ENCODE measurements around the gene RTKN2. TPM values are rescaled to one million over a fixed set of nuclear protein-coding genes. Genes with fewer than 3 reads are reported as not detected.

The RTKN2 gene
- total RNA-seq, 4 donors from 2014 or later: 0.49 to 1.6 (median 1.2) TPM; not detected in 1

DNA sequence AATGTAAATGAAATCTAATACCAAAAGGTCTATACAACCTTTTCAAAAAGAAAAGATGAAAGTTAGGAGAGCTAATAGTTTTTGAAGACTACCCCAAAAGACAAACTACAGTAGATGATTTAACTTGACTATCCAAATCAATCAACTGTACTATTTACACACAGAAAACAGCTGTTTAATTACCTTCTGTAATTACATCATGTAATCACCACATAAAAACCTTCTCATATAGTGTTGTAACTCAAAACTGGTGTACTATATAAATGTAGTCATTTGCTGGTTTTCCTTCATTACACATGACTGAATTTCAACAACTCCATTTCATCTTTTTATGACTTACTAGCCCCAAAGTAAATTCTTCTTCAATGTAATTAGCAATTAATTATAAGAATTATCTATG, 4.5 kb downstream of the RTKN2 start:
- H3K27ac ChIP-seq: no peak overlapping the region
- DNase-seq: no peak
- H3K36me3 ChIP-seq: no peaks in the 10 kb centered on the region
- peaks cover 6 to 8% of the 10 kb centered on the region in 2 donors for H3K4me1 ChIP-seq
- TF ChIP-seq, protein P1, sequence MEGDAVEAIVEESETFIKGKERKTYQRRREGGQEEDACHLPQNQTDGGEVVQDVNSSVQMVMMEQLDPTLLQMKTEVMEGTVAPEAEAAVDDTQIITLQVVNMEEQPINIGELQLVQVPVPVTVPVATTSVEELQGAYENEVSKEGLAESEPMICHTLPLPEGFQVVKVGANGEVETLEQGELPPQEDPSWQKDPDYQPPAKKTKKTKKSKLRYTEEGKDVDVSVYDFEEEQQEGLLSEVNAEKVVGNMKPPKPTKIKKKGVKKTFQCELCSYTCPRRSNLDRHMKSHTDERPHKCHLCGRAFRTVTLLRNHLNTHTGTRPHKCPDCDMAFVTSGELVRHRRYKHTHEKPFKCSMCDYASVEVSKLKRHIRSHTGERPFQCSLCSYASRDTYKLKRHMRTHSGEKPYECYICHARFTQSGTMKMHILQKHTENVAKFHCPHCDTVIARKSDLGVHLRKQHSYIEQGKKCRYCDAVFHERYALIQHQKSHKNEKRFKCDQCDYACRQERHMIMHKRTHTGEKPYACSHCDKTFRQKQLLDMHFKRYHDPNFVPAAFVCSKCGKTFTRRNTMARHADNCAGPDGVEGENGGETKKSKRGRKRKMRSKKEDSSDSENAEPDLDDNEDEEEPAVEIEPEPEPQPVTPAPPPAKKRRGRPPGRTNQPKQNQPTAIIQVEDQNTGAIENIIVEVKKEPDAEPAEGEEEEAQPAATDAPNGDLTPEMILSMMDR (IDR thresholded peaks at IDR 0.05): no peak
- no peak for TF ChIP-seq POLR2A (IDR thresholded peaks at IDR 0.05)
- H3K9me3 ChIP-seq: no peaks in the 10 kb centered on the region
- H3K27me3 ChIP-seq: no peaks in the 10 kb centered on the region
- intact Hi-C loops (cut with DNase I): no loop called here
- no peak overlapping the region for H3K4me3 ChIP-seq (replicated peaks in 1 of 3)

DNA sequence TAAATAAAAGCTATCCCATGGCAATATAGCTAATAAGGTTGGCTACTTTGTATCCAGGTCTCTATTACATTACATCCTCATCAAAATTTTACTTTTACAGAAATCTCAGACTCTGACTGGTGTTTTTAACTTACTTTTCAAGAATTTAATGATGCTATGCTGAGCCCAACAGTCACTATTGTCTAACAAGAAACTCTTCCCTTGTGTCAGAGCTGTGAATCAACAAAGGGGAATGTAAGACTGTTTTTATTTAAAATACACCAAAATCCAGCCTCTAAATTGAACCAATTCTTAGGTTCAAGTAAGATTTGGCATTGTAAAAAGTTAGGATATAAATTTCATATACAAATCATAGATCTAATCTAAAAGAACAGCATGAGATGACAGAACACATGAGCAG, 7.0 kb downstream of the RTKN2 start:
- TF ChIP-seq POLR2A (IDR thresholded peaks at IDR 0.05): no peak
- TF ChIP-seq, protein P1 (IDR thresholded peaks at IDR 0.05): no peak
- no peak overlapping the region for H3K27ac ChIP-seq
- H3K4me3 ChIP-seq (replicated peaks in 1 of 3): no peak overlapping the region
- no peaks in the 10 kb centered on the region for H3K36me3 ChIP-seq
- no peaks in the 10 kb centered on the region for H3K4me1 ChIP-seq
- intact Hi-C loops (cut with DNase I): no loop called here
- H3K27me3 ChIP-seq: no peaks in the 10 kb centered on the region
- H3K9me3 ChIP-seq: no peaks in the 10 kb centered on the region
- DNase-seq: no peak

GRCh38 chr10:62259998-62260397, 8.6 kb downstream of the RTKN2 start:
- Histone ChIP-seq H3K4me3 (replicated peaks in 1 of 3) (no peak overlapping the region), H3K27me3 (no peaks in the 10 kb centered on the region), H3K27ac (no peak overlapping the region), H3K4me1 (no peaks in the 10 kb centered on the region), H3K36me3 (no peaks in the 10 kb centered on the region), H3K9me3 (no peaks in the 10 kb centered on the region)
- intact Hi-C loops (cut with DNase I): no loop called here
- WGBS, 2 donors: 95 to 100% methylated on average over 1 of the region's 1 CpG
- no peak for DNase-seq
- TF ChIP-seq POLR2A (IDR thresholded peaks at IDR 0.05): no peak
- TF ChIP-seq, protein P1 (IDR thresholded peaks at IDR 0.05): no peak

- Histone ChIP-seq H3K27ac (no peak overlapping the region), H3K27me3 (no peaks in the 10 kb centered on the region), H3K4me1 (no peaks in the 10 kb centered on the region), H3K9me3 (no peaks in the 10 kb centered on the region), H3K36me3 (no peaks in the 10 kb centered on the region), H3K4me3 (replicated peaks in 1 of 3) (no peak overlapping the region)
- intact Hi-C loops (cut with DNase I): no loop called here
- TF ChIP-seq, protein P1 (IDR thresholded peaks at IDR 0.05): no peak
- no peak for TF ChIP-seq POLR2A (IDR thresholded peaks at IDR 0.05)
- no peak for DNase-seq
- 76 to 90% methylated on average over 4 of the region's 4 CpGs for WGBS, 2 donors
Observed at GRCh38 chr10:62259456-62259855, 9.2 kb downstream of the RTKN2 start.

DNA sequence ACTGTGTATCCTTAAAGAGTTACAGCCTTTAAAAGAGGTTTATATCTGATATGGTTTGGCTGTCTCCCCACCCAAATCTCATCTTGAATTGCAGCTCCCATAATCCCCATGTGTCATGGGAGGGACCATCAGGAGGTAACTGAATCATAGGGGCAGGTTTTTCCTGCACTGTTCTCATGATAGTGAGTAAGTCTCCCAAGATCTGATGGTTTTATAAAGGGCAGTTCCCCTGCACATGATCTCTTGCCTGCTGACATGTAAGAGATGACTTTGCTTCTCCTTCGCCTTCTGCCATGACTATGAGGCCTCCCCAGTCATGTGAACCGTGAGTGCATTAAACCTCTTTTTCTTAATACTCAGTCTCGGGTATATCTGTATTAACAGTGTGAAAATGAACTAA, 9.7 kb downstream of the RTKN2 start:
- WGBS, 2 donors: 98 to 99% methylated on average over 3 of the region's 3 CpGs
- Histone ChIP-seq H3K4me3 (replicated peaks in 1 of 3) (no peak overlapping the region), H3K9me3 (no peaks in the 10 kb centered on the region), H3K4me1 (no peaks in the 10 kb centered on the region), H3K36me3 (no peaks in the 10 kb centered on the region), H3K27ac (no peak overlapping the region), H3K27me3 (no peaks in the 10 kb centered on the region)
- TF ChIP-seq, protein P1 (IDR thresholded peaks at IDR 0.05): no peak
- TF ChIP-seq POLR2A (IDR thresholded peaks at IDR 0.05): no peak
- no peak for DNase-seq
- intact Hi-C loops (cut with DNase I): no loop called here
